ENCODE results near the gene ZNF714.

The ZNF714 gene

DNA sequence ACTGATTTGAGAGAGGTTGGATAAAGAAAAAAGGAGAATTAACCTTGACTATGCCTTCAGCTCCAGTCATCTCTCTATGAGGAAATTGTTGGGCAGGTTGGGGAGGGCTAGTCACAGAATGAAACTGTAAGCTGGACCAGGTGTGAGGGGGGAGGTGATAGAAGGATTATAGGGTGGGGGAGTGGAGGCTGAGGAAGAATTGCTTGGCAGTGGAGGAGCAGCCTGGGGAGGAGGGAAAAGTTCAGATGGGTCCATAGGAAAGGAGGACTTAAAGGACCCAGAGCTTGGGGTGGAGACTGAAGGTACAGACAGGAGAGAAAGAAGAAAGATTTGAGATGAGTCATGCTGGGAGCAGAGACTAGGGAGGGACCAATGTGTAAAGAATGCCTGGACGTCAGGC, 51.6 kb downstream of the ZNF714 start:
- Histone ChIP-seq H3K9me3 (replicated peaks; ENCODE audit: insufficient read depth, low read length) (no peaks in the 10 kb centered on the region), H3K9me2 (replicated peaks; ENCODE audit: insufficient read depth, low read length) (no peaks in the 10 kb centered on the region), H3K4me3 (ENCODE audit: low read length) (no peak overlapping the region), H3K79me2 (ENCODE audit: low read length) (no peaks in the 10 kb centered on the region), H2AFZ (ENCODE audit: low read length) (no peak overlapping the region), H3K4me2 (ENCODE audit: low read depth, low read length) (no peak overlapping the region), H3K4me1 (ENCODE audit: low read length) (no peaks in the 10 kb centered on the region), H3K9ac (ENCODE audit: low read length) (no peak overlapping the region), H3K27me3 (replicated peaks; ENCODE audit: insufficient read depth, low read length) (no peaks in the 10 kb centered on the region), H4K20me1 (ENCODE audit: insufficient read depth, low read length) (no peaks in the 10 kb centered on the region), H3K36me3 (replicated peaks; ENCODE audit: insufficient read depth, low read length) (no peaks in the 10 kb centered on the region), H3K27ac (ENCODE audit: low read length) (no peak overlapping the region), H3F3A (ENCODE audit: insufficient read depth, low read length) (no peaks in the 10 kb centered on the region)
- DNase-seq: no peak
- TF ChIP-seq EZH2 (optimal IDR thresholded peaks at IDR 0.05; ENCODE audit: low read depth, low read length) (no peak), EZH2phosphoT487 (IDR thresholded peaks at IDR 0.05; ENCODE audit: low read length) (no peak)
- TF ChIP-seq, protein P1, sequence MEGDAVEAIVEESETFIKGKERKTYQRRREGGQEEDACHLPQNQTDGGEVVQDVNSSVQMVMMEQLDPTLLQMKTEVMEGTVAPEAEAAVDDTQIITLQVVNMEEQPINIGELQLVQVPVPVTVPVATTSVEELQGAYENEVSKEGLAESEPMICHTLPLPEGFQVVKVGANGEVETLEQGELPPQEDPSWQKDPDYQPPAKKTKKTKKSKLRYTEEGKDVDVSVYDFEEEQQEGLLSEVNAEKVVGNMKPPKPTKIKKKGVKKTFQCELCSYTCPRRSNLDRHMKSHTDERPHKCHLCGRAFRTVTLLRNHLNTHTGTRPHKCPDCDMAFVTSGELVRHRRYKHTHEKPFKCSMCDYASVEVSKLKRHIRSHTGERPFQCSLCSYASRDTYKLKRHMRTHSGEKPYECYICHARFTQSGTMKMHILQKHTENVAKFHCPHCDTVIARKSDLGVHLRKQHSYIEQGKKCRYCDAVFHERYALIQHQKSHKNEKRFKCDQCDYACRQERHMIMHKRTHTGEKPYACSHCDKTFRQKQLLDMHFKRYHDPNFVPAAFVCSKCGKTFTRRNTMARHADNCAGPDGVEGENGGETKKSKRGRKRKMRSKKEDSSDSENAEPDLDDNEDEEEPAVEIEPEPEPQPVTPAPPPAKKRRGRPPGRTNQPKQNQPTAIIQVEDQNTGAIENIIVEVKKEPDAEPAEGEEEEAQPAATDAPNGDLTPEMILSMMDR (IDR thresholded peaks at IDR 0.05; ENCODE audit: low read length): no peak

DNA sequence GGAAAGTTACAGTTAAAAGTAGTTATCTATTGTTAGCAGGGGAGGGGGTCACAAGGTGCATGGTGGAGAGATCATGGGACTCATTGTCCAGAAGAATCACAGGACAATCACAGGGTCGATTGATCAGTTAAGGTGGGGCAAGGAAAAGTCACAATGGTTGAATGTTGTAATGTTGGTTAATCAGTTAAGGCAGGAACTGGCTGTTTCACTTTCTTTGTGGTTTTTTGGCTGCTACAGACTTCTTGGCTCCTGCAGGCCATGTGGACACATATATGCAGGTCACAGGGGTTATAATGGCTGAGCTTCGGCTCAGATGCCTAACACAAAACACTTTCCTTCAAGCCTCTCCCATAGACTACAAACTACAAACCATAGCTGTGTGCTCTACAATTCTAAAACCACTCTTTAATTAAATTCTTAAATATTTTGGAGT, 52.9 kb downstream of the ZNF714 start:
- Histone ChIP-seq H2AFZ (ENCODE audit: low read length) (no peak overlapping the region), H3K9ac (ENCODE audit: low read length) (no peak overlapping the region), H3K9me2 (replicated peaks; ENCODE audit: insufficient read depth, low read length) (no peaks in the 10 kb centered on the region), H4K20me1 (ENCODE audit: insufficient read depth, low read length) (no peaks in the 10 kb centered on the region), H3K27me3 (replicated peaks; ENCODE audit: insufficient read depth, low read length) (no peaks in the 10 kb centered on the region), H3F3A (ENCODE audit: insufficient read depth, low read length) (no peaks in the 10 kb centered on the region), H3K27ac (ENCODE audit: low read length) (no peak overlapping the region), H3K4me1 (ENCODE audit: low read length) (no peaks in the 10 kb centered on the region), H3K9me3 (replicated peaks; ENCODE audit: insufficient read depth, low read length) (no peaks in the 10 kb centered on the region), H3K79me2 (ENCODE audit: low read length) (no peaks in the 10 kb centered on the region), H3K4me3 (ENCODE audit: low read length) (no peak overlapping the region), H3K36me3 (replicated peaks; ENCODE audit: insufficient read depth, low read length) (no peaks in the 10 kb centered on the region), H3K4me2 (ENCODE audit: low read depth, low read length) (no peak overlapping the region)
- no peak for DNase-seq
- TF ChIP-seq EZH2phosphoT487 (IDR thresholded peaks at IDR 0.05; ENCODE audit: low read length) (no peak), EZH2 (optimal IDR thresholded peaks at IDR 0.05; ENCODE audit: low read depth, low read length) (no peak)
- TF ChIP-seq, protein P1 (IDR thresholded peaks at IDR 0.05; ENCODE audit: low read length): no peak

DNA sequence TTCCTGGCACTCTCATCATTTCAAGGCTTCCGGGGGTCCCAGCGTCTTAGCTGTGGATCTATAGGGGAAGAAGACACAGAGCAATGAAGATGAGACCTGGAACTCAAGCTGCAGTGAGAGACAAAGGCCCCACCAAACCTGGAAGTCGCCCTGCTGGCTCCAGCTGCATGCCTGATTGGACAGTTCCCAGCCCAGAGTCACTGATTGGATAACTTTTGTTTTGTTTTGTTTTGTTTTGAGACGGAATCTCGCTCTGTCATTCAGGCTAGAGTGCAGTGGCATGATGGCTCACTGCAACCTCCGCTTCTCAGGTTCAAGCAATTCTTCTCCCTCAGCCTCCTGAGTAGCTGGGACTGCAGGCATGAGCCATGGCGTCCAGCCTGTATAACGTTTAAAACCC, 53.4 kb downstream of the ZNF714 start:
- Histone ChIP-seq H3K4me1 (ENCODE audit: low read length) (no peaks in the 10 kb centered on the region), H3F3A (ENCODE audit: insufficient read depth, low read length) (no peaks in the 10 kb centered on the region), H3K9me2 (replicated peaks; ENCODE audit: insufficient read depth, low read length) (no peaks in the 10 kb centered on the region), H3K9me3 (replicated peaks; ENCODE audit: insufficient read depth, low read length) (no peaks in the 10 kb centered on the region), H3K4me3 (ENCODE audit: low read length) (no peak overlapping the region), H3K9ac (ENCODE audit: low read length) (no peak overlapping the region), H3K27me3 (replicated peaks; ENCODE audit: insufficient read depth, low read length) (no peaks in the 10 kb centered on the region), H3K36me3 (replicated peaks; ENCODE audit: insufficient read depth, low read length) (no peaks in the 10 kb centered on the region), H4K20me1 (ENCODE audit: insufficient read depth, low read length) (no peaks in the 10 kb centered on the region), H3K27ac (ENCODE audit: low read length) (no peak overlapping the region), H2AFZ (ENCODE audit: low read length) (no peak overlapping the region), H3K79me2 (ENCODE audit: low read length) (no peaks in the 10 kb centered on the region), H3K4me2 (ENCODE audit: low read depth, low read length) (no peak overlapping the region)
- TF ChIP-seq, protein P1 (IDR thresholded peaks at IDR 0.05; ENCODE audit: low read length): no peak
- TF ChIP-seq EZH2phosphoT487 (IDR thresholded peaks at IDR 0.05; ENCODE audit: low read length) (no peak), EZH2 (optimal IDR thresholded peaks at IDR 0.05; ENCODE audit: low read depth, low read length) (no peak)
- no peak for DNase-seq

Measured in MM.1S (cell line).